GM18498 (cell line): ENCODE results near the gene CTSH.
"Not testable (repeated sequence)": the region's sequence is repeated elsewhere in the genome, so short reads cannot be mapped to it uniquely, and the experiment has no call there.

ENCODE experiments used
- ATAC-seq: cut with Tn5 transposase; IDR thresholded peaks from one replicate; pipeline ENCODE4 v1.9.1; 2021; ENCODE audit warnings: mild to moderate bottlenecking, moderate library complexity; ENCODE audit not compliant: unreplicated experiment

CTSH gene

GRCh38 chr15:78944202-78944625, 632 bp downstream of the CTSH start:
- peak; percentile 21 for ATAC-seq

- no peak for ATAC-seq
Measured at GRCh38 chr15:78943692-78944091, 1.2 kb downstream of the CTSH start.

GRCh38 chr15:78942741-78943140, 2.1 kb downstream of the CTSH start:
- ATAC-seq: no peak

- ATAC-seq: peak; percentile 76
Measured at GRCh38 chr15:78938658-78939488, 6.0 kb downstream of the CTSH start.

GRCh38 chr15:78937132-78937739, 7.6 kb downstream of the CTSH start:
- no peak for ATAC-seq

GRCh38 chr15:78934655-78935023, 10.2 kb downstream of the CTSH start:
- no peak for ATAC-seq

- no peak for ATAC-seq
Measured at GRCh38 chr15:78933823-78934654, 10.8 kb downstream of the CTSH start.

GRCh38 chr15:78933187-78933822, 11.5 kb downstream of the CTSH start:
- ATAC-seq: no peak

- ATAC-seq: no peak
Measured at GRCh38 chr15:78932258-78932808, 12.5 kb downstream of the CTSH start.

- no peak for ATAC-seq
Measured at GRCh38 chr15:78931439-78932257, 13.2 kb downstream of the CTSH start.

- ATAC-seq: no peak
Measured at GRCh38 chr15:78930577-78931388, 14.1 kb downstream of the CTSH start.

GRCh38 chr15:78929536-78930264, 15.1 kb downstream of the CTSH start:
- ATAC-seq: no peak

GRCh38 chr15:78928616-78929093, 16.2 kb downstream of the CTSH start:
- ATAC-seq: no peak

GRCh38 chr15:78928176-78928575, 16.7 kb downstream of the CTSH start:
- not testable (repeated sequence) for ATAC-seq

- ATAC-seq: no peak
Measured at GRCh38 chr15:78927077-78927790, 17.6 kb downstream of the CTSH start.

- no peak for ATAC-seq
Measured at GRCh38 chr15:78925956-78926743, 18.7 kb downstream of the CTSH start.

GRCh38 chr15:78925076-78925624, 19.7 kb downstream of the CTSH start:
- ATAC-seq: no peak
